CD4-positive, alpha-beta T cell (primary cell): ENCODE results near the gene TEKT4. TPM values are rescaled to one million over a fixed set of nuclear protein-coding genes. Genes with fewer than 3 reads are reported as not detected.
"Not testable (repeated sequence)": the region's sequence is repeated elsewhere in the genome, so short reads cannot be mapped to it uniquely, and the experiment has no call there.

Source experiments
- ATAC-seq: fragments of 200-7000 bp; cut with Tn5 transposase; one replicate; pipeline ENCODE4 v1.10.0; 2022; ENCODE audit warnings: mild to moderate bottlenecking; ENCODE audit not compliant: poor library complexity
- CTCF ChIA-PET: fragments of 350-600 bp; sonication (Branson Sonifier 250); formaldehyde crosslinking; loops from one replicate; lab custom pipeline; 2021; ENCODE audit warnings: antibody characterized with exemption, inconsistent platforms; lab: Charles Lee
- POLR2A ChIA-PET: fragments of 350-600 bp; sonication (Branson Sonifier 250); formaldehyde crosslinking; loops from one replicate; lab custom pipeline; 2021; ENCODE audit warnings: antibody characterized with exemption, inconsistent platforms; lab: Charles Lee
- DNase-seq, 14 experiments: peaks; one replicate each; pipeline ENCODE4 v3.0.0-alpha.2; 2013 to 2020; ENCODE audit warnings: mixed read lengths in 2 of 14
- H3K27ac ChIP-seq, 2 donors: one replicate each; pipeline versions ENCODE4 v1.5.1 to v1.7.0; 2013; ENCODE audit warnings: low read length in 2 of 2, low read depth in 1 of 2, mild to moderate bottlenecking in 1 of 2
- H3K27me3 ChIP-seq, 2 experiments: 1 replicate in 1 of 2; 2 replicates in 1 of 2; pipeline versions ENCODE4 v1.6.1 to v1.7.0; 2013; ENCODE audit warnings: low read length in 2 of 2, control low read depth in 1 of 2, mild to moderate bottlenecking in 1 of 2, moderate library complexity in 1 of 2; ENCODE audit not compliant: insufficient read depth in 2 of 2, control insufficient read depth in 1 of 2
- H3K36me3 ChIP-seq: one replicate; pipeline ENCODE4 v1.6.1; 2013; ENCODE audit warnings: low read length, control low read depth; ENCODE audit not compliant: insufficient read depth
- H3K4me1 ChIP-seq: one replicate; pipeline ENCODE4 v1.6.1; 2013; ENCODE audit warnings: low read length, control low read depth; ENCODE audit not compliant: insufficient read depth
- H3K4me3 ChIP-seq: one replicate; pipeline ENCODE4 v1.5.1; 2013; ENCODE audit warnings: mild to moderate bottlenecking, low read length, moderate library complexity
- H3K9me3 ChIP-seq, 2 experiments: 1 replicate in 1 of 2; 2 replicates in 1 of 2; pipeline versions ENCODE4 v1.6.1 to v1.7.0; 2013; ENCODE audit warnings: low read length in 2 of 2, mild to moderate bottlenecking in 2 of 2, control low read depth in 1 of 2, moderate library complexity in 1 of 2; ENCODE audit not compliant: control insufficient read depth in 1 of 2, insufficient read depth in 1 of 2
- H3K27ac Mint-ChIP-seq: one replicate; pipeline ENCODE4 v1.8.0; 2020; ENCODE audit warnings: mixed read lengths
- H3K27me3 Mint-ChIP-seq: one replicate; pipeline ENCODE4 v1.8.0; 2021; ENCODE audit warnings: mixed read lengths
- H3K36me3 Mint-ChIP-seq: one replicate; pipeline ENCODE4 v1.8.0; 2021; ENCODE audit warnings: low read depth, mixed read lengths
- H3K4me1 Mint-ChIP-seq: one replicate; pipeline ENCODE4 v1.8.0; 2021; ENCODE audit warnings: low read depth, mixed read lengths
- H3K4me3 Mint-ChIP-seq: one replicate; pipeline ENCODE4 v1.8.0; 2020; ENCODE audit warnings: mild to moderate bottlenecking, mixed read lengths
- H3K9me3 Mint-ChIP-seq: one replicate; pipeline ENCODE4 v1.8.0; 2020; ENCODE audit warnings: mixed read lengths
- CTCF ChIP-seq: fragments of 200-600 bp; IDR thresholded peaks from one replicate; pipeline ENCODE4 v1.8.0; 2022; ENCODE audit warnings: antibody characterized with exemption, mild to moderate bottlenecking
- intact Hi-C, 2 experiments: fragments of 100-400 bp; cut with DNase I in 1 of 2; cut with micrococcal nuclease in 1 of 2; formaldehyde crosslinking; loops; one replicate each; pipeline versions ENCODE4 v1.15.1 to v1.9.0; 2023 to 2025; cut with DNase I, micrococcal nuclease
- total RNA-seq, 174 experiments: library from RNA in 2 of 174; stranded (reverse) in 2 of 174; gene quantifications; one replicate each; pipeline ENCODE4 v1.2.3 and lab custom pipeline; 2021 to 2026

The TEKT4 gene
- total RNA-seq, 2 experiments from 2014 or later: not detected

GRCh38 chr2:94861308-94862152 is 9.7 kb upstream of the TEKT4 start:
- CTCF ChIA-PET: no interaction called here

GRCh38 chr2:94862903-94863302 is 8.3 kb upstream of the TEKT4 start:
- POLR2A ChIA-PET, H3K9me3 Mint-ChIP-seq, H3K4me1 Mint-ChIP-seq, CTCF ChIA-PET, H3K4me1 ChIP-seq, H3K4me3 Mint-ChIP-seq, H3K4me3 ChIP-seq, H3K36me3 Mint-ChIP-seq, ATAC-seq, DNase-seq, H3K27ac ChIP-seq, H3K27ac Mint-ChIP-seq, H3K36me3 ChIP-seq, intact Hi-C loops: not testable (repeated sequence)
- peaks cover 69% of the 10 kb centered on the region for H3K27me3 Mint-ChIP-seq
- H3K9me3 ChIP-seq: peaks cover 0 to 16% of the 10 kb centered on the region in 2 experiments
- peaks cover 22 to 26% of the 10 kb centered on the region in 2 experiments for H3K27me3 ChIP-seq

More at GRCh38 chr2:94861308-94862152, 9.7 kb upstream of the TEKT4 start:
- H3K4me1 Mint-ChIP-seq: no peaks in the 10 kb centered on the region
- no peaks in the 10 kb centered on the region for H3K36me3 Mint-ChIP-seq
- Histone ChIP-seq H3K9me3 (peaks cover 0 to 16% of the 10 kb centered on the region in 2 experiments), H3K36me3 (no peaks in the 10 kb centered on the region), H3K27me3 (peaks cover 23 to 26% of the 10 kb centered on the region in 2 experiments), H3K4me1 (no peaks in the 10 kb centered on the region), H3K4me3 (no peak overlapping the region), H3K27ac (no peak overlapping the region)
- H3K9me3 Mint-ChIP-seq: no peaks in the 10 kb centered on the region
- no peak overlapping the region for H3K4me3 Mint-ChIP-seq
- TF ChIP-seq CTCF: no peak
- H3K27me3 Mint-ChIP-seq: peaks cover 68% of the 10 kb centered on the region
- intact Hi-C loops: no loop called here
- ATAC-seq (no peak), DNase-seq (peak in 1 of 14 experiments; percentile 29)
- POLR2A ChIA-PET: no interaction called here
- no peak overlapping the region for H3K27ac Mint-ChIP-seq

- DNase-seq (no peak), ATAC-seq (no peak)
- H3K27me3 ChIP-seq: peaks cover 5% of the 10 kb centered on the region in 2 experiments
- no peaks in the 10 kb centered on the region for H3K36me3 ChIP-seq
- H3K9me3 ChIP-seq: peaks cover 0 to 10% of the 10 kb centered on the region in 2 experiments
- CTCF ChIA-PET: no interaction called here
- H3K27me3 Mint-ChIP-seq: peaks cover 48% of the 10 kb centered on the region
- no peak for TF ChIP-seq CTCF
- H3K4me3 ChIP-seq: no peak overlapping the region
- no peak overlapping the region for H3K27ac ChIP-seq
- H3K36me3 Mint-ChIP-seq: no peaks in the 10 kb centered on the region
- H3K4me1 Mint-ChIP-seq: no peaks in the 10 kb centered on the region
- no peak overlapping the region for H3K27ac Mint-ChIP-seq
- peaks cover 3% of the 10 kb centered on the region for H3K4me1 ChIP-seq
- H3K4me3 Mint-ChIP-seq: no peak overlapping the region
- no peaks in the 10 kb centered on the region for H3K9me3 Mint-ChIP-seq
- intact Hi-C loops: no loop called here
- POLR2A ChIA-PET: no interaction called here
Observed at GRCh38 chr2:94869131-94869530, 2.1 kb upstream of the TEKT4 start.
